NK-92 (cell line): ENCODE data around the gene PRXL2B.

ENCODE experiments used
- DNase-seq: peaks from one replicate; lab custom pipeline; 2025; ENCODE audit not compliant: unreplicated experiment; lab: John Stamatoyannopoulos, UW

Gene PRXL2B

GRCh38 chr1:2632561-2633361 is 46.2 kb downstream of the PRXL2B start, which contains the start of gene MMEL1:
MMEL1 (minus strand) TSS chr1:2633016; CDS start chr1:2629484, 3,532 bp downstream.
- no peak for DNase-seq

GRCh38 chr1:2633366-2633935 is 46.9 kb downstream of the PRXL2B start:
- no peak for DNase-seq

- no peak for DNase-seq
These were observed 47.4 kb downstream of the PRXL2B start for GRCh38 chr1:2633936-2634491.

- DNase-seq, result no peak
These were observed 48.9 kb downstream of the PRXL2B start for GRCh38 chr1:2635361-2636010.

- no peak for DNase-seq
These were observed 50.2 kb downstream of the PRXL2B start for GRCh38 chr1:2636733-2637132.

- no peak for DNase-seq
These were observed 51.0 kb downstream of the PRXL2B start for GRCh38 chr1:2637442-2638145.

GRCh38 chr1:2638466-2639115 is 52.0 kb downstream of the PRXL2B start:
- DNase-seq, result no peak

GRCh38 chr1:2639203-2639602 is 52.6 kb downstream of the PRXL2B start:
- no peak for DNase-seq

- DNase-seq, result no peak
These were observed 53.3 kb downstream of the PRXL2B start for GRCh38 chr1:2639607-2640521.

- no peak for DNase-seq
These were observed 54.0 kb downstream of the PRXL2B start for GRCh38 chr1:2640626-2641025.
